Measurements from ENCODE around the gene CCDC172.
A peak's percentile ranks its signal among the peaks of the same experiment; 100 is the strongest.

Gene CCDC172

GRCh38 chr10:116324227-116324950, at the start of gene CCDC172:
TSS of gene CCDC172 (plus strand) at chr10:116324448. CDS start at chr10:116325012, 564 bp downstream.
- no peak for DNase-seq

- DNase-seq, result no peak
Measured at GRCh38 chr10:116276981-116277380, 47.3 kb upstream of the CCDC172 start.

GRCh38 chr10:116278846-116279245, 45.4 kb upstream of the CCDC172 start:
- DNase-seq, result no peak

GRCh38 chr10:116281775-116282174, 42.5 kb upstream of the CCDC172 start:
- no peak for DNase-seq

- DNase-seq, result peak; percentile 17
Measured at GRCh38 chr10:116286626-116287200, 37.5 kb upstream of the CCDC172 start.

- DNase-seq, result peak; percentile 21
Measured at GRCh38 chr10:116287906-116288501, 36.2 kb upstream of the CCDC172 start.

GRCh38 chr10:116289652-116290051, 34.6 kb upstream of the CCDC172 start:
- DNase-seq, result no peak

- DNase-seq, result no peak
Measured at GRCh38 chr10:116292493-116292892, 31.8 kb upstream of the CCDC172 start.

GRCh38 chr10:116296291-116296721, 27.9 kb upstream of the CCDC172 start:
- DNase-seq, result no peak

GRCh38 chr10:116298586-116298985, 25.7 kb upstream of the CCDC172 start:
- DNase-seq, result no peak

- no peak for DNase-seq
Measured at GRCh38 chr10:116300542-116300941, 23.7 kb upstream of the CCDC172 start.

GRCh38 chr10:116304923-116305322, 19.3 kb upstream of the CCDC172 start:
- DNase-seq, result no peak

GRCh38 chr10:116306847-116307246, 17.4 kb upstream of the CCDC172 start:
- no peak for DNase-seq

- DNase-seq, result no peak
Measured at GRCh38 chr10:116307455-116307854, 16.8 kb upstream of the CCDC172 start.

GRCh38 chr10:116311016-116311415, 13.2 kb upstream of the CCDC172 start:
- no peak for DNase-seq

GRCh38 chr10:116311706-116312490, 12.3 kb upstream of the CCDC172 start:
- DNase-seq, result no peak

GRCh38 chr10:116312548-116312947, 11.7 kb upstream of the CCDC172 start:
- no peak for DNase-seq

GRCh38 chr10:116316503-116316902, 7.7 kb upstream of the CCDC172 start:
- DNase-seq, result peak; percentile 93

GRCh38 chr10:116324951-116325635, 845 bp downstream of the CCDC172 start:
- no peak for DNase-seq

- DNase-seq, result no peak
Measured at GRCh38 chr10:116325987-116326386, 1.7 kb downstream of the CCDC172 start.

GRCh38 chr10:116329153-116329552, 4.9 kb downstream of the CCDC172 start:
- DNase-seq, result no peak

- no peak for DNase-seq
Measured at GRCh38 chr10:116331815-116332214, 7.6 kb downstream of the CCDC172 start.

- DNase-seq, result no peak
Measured at GRCh38 chr10:116336866-116337265, 12.6 kb downstream of the CCDC172 start.

Measured in MV-4-11 (cell line).